Keratinocyte (primary cell): ENCODE data around the gene ADH7. TPM values are rescaled to one million over a fixed set of nuclear protein-coding genes. Genes with fewer than 3 reads are reported as not detected.

Source experiments
- DNase-seq: peaks from one replicate; pipeline ENCODE4 v3.0.0-alpha.2; 2011; ENCODE audit warnings: low read depth, missing footprints, low spot score
- FAIRE-seq: peaks from 2 replicates; lab custom pipeline; 2011; peaks lifted over from hg19 to GRCh38; lab: Jason Lieb, UNC
- H2AFZ ChIP-seq: 2 replicates; pipeline ENCODE4 v1.6.0; 2012; ENCODE audit warnings: low read length, control low read depth, inconsistent platforms; ENCODE audit not compliant: control insufficient read depth
- H3K27ac ChIP-seq: 2 replicates; pipeline ENCODE4 v1.5.1; 2011; ENCODE audit warnings: low read length; ENCODE audit not compliant: control insufficient read depth, insufficient read depth
- H3K27me3 ChIP-seq: 3 replicates; pipeline ENCODE4 v1.6.0; 2011; ENCODE audit warnings: low read length; ENCODE audit not compliant: control insufficient read depth, insufficient read depth; ENCODE audit errors: extremely low read depth
- H3K36me3 ChIP-seq, 2 experiments: 2 replicates in 1 of 2; 3 replicates in 1 of 2; pipeline ENCODE4 v1.5.1; 2011; ENCODE audit warnings: low read length in 2 of 2, mild to moderate bottlenecking in 1 of 2; ENCODE audit not compliant: control insufficient read depth in 2 of 2, insufficient read depth in 2 of 2; ENCODE audit errors: extremely low read depth in 1 of 2
- H3K4me1 ChIP-seq: 3 replicates; pipeline ENCODE4 v1.5.1; 2011; ENCODE audit warnings: low read length; ENCODE audit not compliant: control insufficient read depth, insufficient read depth; ENCODE audit errors: extremely low read depth
- H3K4me2 ChIP-seq: 3 replicates; pipeline ENCODE4 v1.6.0; 2011; ENCODE audit warnings: low read depth, low read length; ENCODE audit not compliant: control insufficient read depth, insufficient read depth; ENCODE audit errors: extremely low read depth
- H3K4me3 ChIP-seq, 3 experiments: fragments of 200-600 bp in 1 of 3; sonication (generic) in 1 of 3; 2 replicates in 2 of 3; 3 replicates in 1 of 3; pipeline ENCODE4 v1.5.1; 2011 to 2016; ENCODE audit warnings: low read length in 3 of 3, mild to moderate bottlenecking in 3 of 3, control low read depth in 2 of 3, inconsistent platforms in 1 of 3, low read depth in 1 of 3, mixed read lengths in 1 of 3, mixed run types in 1 of 3, moderate library complexity in 1 of 3; ENCODE audit not compliant: control insufficient read depth in 2 of 3, insufficient read depth in 2 of 3; ENCODE audit errors: extremely low read depth in 1 of 3
- H3K79me2 ChIP-seq: 2 replicates; pipeline ENCODE4 v1.6.0; 2012; ENCODE audit warnings: low read length; ENCODE audit not compliant: control insufficient read depth, insufficient read depth
- H3K9ac ChIP-seq: 3 replicates; pipeline ENCODE4 v1.6.0; 2011; ENCODE audit warnings: low read length; ENCODE audit not compliant: control insufficient read depth, insufficient read depth; ENCODE audit errors: extremely low read depth
- H3K9me1 ChIP-seq: 3 replicates; pipeline ENCODE4 v1.6.0; 2011; ENCODE audit warnings: low read length; ENCODE audit not compliant: control insufficient read depth, insufficient read depth; ENCODE audit errors: extremely low read depth
- H3K9me3 ChIP-seq: 2 replicates; pipeline ENCODE4 v1.5.1; 2012; ENCODE audit warnings: low read depth, low read length; ENCODE audit not compliant: control insufficient read depth
- H4K20me1 ChIP-seq: 3 replicates; pipeline ENCODE4 v1.6.0; 2011; ENCODE audit warnings: low read length; ENCODE audit not compliant: control insufficient read depth, insufficient read depth; ENCODE audit errors: extremely low read depth
- EZH2 ChIP-seq: IDR thresholded peaks from one replicate; pipeline ENCODE4 v1.6.1; 2012; ENCODE audit warnings: inconsistent platforms, mild to moderate bottlenecking, low read length, moderate library complexity
- dilution Hi-C: fragments of 300-500 bp; cut with MboI; formaldehyde crosslinking; loops from one replicate; pipeline ENCODE4 v1.7.0; 2020; ENCODE audit warnings: low sequenced_read_pairs; ENCODE audit not compliant: extremely low pct_ligation_motif_present
- polyA plus RNA-seq, 5 experiments: library from polyadenylated mRNA; depleted of rRNA in 3 of 5; stranded (reverse) in 3 of 5; stranded (forward) in 1 of 5; unstranded in 1 of 5; fragments of >200 nt; gene quantifications; 1 replicate in 1 of 5; 2 replicates in 3 of 5; 3 replicates in 1 of 5; pipeline versions ENCODE4 v1.2.1 to v1.2.3, GENCODE V29; 2011 to 2012; ENCODE audit warnings: missing spikeins in 2 of 5, low read depth in 1 of 5, low replicate concordance in 1 of 5
- TF ChIP-seq, protein P1 (sequence below), 3 experiments: IDR thresholded peaks in 1 of 3; conservative IDR thresholded peaks in 1 of 3; optimal IDR thresholded peaks in 1 of 3; 2 replicates in 2 of 3; 3 replicates in 1 of 3; pipeline versions ENCODE3 to v1.5.1; 2011; ENCODE audit warnings: low read length in 3 of 3, mild to moderate bottlenecking in 3 of 3, moderate library complexity in 2 of 3, control low read depth in 1 of 3, inconsistent platforms in 1 of 3; ENCODE audit not compliant: insufficient read depth in 2 of 3; ENCODE audit errors: extremely low read depth in 1 of 3

ADH7 gene
- polyA plus RNA-seq, 1 donor (not counting 4 experiments of a cell fraction or from before 2014, with no cell fraction given), result 0.56 TPM

DNA sequence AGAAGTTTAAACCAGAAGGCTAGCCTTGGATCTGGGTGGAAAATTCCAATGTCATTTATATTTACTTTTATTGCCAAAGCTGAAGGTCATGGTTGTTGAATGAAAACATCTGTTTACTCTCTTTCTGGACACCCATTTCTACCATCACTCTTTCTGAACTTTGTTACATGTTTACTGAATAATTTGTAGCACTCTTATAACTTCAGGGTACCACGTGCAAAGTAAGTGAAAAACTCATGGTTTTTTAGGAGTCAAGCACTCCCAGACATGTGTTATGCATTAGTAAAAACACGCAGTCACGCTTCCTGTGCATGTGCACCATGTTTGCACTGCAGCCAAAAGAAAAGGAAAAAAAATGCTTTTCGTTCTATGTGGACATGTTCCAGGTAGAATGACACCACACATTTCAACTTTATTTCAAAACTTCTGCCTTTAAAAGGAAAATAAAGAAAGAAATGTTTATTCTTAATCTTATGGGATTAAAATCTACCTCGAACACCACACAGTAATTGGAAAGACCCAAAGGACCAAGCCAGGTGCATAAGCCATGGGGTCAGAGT, 51.2 kb downstream of the ADH7 start:
- no peak overlapping the region for H3K4me3 ChIP-seq
- no peaks in the 10 kb centered on the region for H4K20me1 ChIP-seq
- FAIRE-seq, result no peak
- H3K79me2 ChIP-seq, result no peaks in the 10 kb centered on the region
- H2AFZ ChIP-seq, result peak overlapping the region; percentile 56
- H3K36me3 ChIP-seq, result no peaks in the 10 kb centered on the region
- no peak overlapping the region for H3K4me2 ChIP-seq
- DNase-seq, result no peak
- no peaks in the 10 kb centered on the region for H3K9me1 ChIP-seq
- H3K27ac ChIP-seq, result no peak overlapping the region
- dilution Hi-C loops, result no loop called here
- no peaks in the 10 kb centered on the region for H3K9me3 ChIP-seq
- H3K27me3 ChIP-seq, result no peaks in the 10 kb centered on the region
- no peaks in the 10 kb centered on the region for H3K4me1 ChIP-seq
- H3K9ac ChIP-seq, result no peak overlapping the region
- TF ChIP-seq EZH2, result no peak
- TF ChIP-seq, protein P1, sequence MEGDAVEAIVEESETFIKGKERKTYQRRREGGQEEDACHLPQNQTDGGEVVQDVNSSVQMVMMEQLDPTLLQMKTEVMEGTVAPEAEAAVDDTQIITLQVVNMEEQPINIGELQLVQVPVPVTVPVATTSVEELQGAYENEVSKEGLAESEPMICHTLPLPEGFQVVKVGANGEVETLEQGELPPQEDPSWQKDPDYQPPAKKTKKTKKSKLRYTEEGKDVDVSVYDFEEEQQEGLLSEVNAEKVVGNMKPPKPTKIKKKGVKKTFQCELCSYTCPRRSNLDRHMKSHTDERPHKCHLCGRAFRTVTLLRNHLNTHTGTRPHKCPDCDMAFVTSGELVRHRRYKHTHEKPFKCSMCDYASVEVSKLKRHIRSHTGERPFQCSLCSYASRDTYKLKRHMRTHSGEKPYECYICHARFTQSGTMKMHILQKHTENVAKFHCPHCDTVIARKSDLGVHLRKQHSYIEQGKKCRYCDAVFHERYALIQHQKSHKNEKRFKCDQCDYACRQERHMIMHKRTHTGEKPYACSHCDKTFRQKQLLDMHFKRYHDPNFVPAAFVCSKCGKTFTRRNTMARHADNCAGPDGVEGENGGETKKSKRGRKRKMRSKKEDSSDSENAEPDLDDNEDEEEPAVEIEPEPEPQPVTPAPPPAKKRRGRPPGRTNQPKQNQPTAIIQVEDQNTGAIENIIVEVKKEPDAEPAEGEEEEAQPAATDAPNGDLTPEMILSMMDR (optimal IDR thresholded peaks at IDR 0.05 in 1 of 3, IDR thresholded peaks at IDR 0.05 in 1 of 3, conservative IDR thresholded peaks at IDR 0.05 in 1 of 3; ENCODE audit: extremely low read depth in 1 of 3, insufficient read depth in 2 of 3, low read length in 3 of 3), result no peak

DNA sequence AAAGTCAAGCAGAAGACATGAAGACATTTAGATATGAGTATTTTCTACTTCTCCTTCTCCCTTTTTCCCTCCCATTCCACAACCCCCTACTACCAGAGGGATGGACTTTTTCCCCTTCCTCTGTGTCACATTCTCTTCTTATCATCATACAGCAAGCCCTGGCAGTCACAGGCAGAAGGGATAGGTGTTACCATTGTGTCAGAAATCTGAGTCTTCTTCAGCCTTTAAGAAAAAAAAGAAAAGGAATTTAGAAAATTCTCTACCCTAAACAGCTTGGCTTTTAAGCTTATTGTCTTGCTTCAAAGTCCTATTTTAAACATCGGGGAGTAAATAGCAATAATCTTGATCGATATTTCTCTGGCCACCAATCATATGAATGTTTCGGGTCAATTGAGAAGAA, 51.7 kb downstream of the ADH7 start:
- Histone ChIP-seq H3K27ac (no peak overlapping the region), H3K4me3 (no peak overlapping the region), H3K79me2 (no peaks in the 10 kb centered on the region), H3K9me3 (no peaks in the 10 kb centered on the region), H3K9me1 (no peaks in the 10 kb centered on the region), H4K20me1 (no peaks in the 10 kb centered on the region), H3K36me3 (no peaks in the 10 kb centered on the region), H3K4me2 (no peak overlapping the region), H3K27me3 (no peaks in the 10 kb centered on the region), H2AFZ (no peak overlapping the region), H3K9ac (no peak overlapping the region), H3K4me1 (no peaks in the 10 kb centered on the region)
- no peak for FAIRE-seq
- TF ChIP-seq EZH2, result no peak
- TF ChIP-seq, protein P1 (optimal IDR thresholded peaks at IDR 0.05 in 1 of 3, IDR thresholded peaks at IDR 0.05 in 1 of 3, conservative IDR thresholded peaks at IDR 0.05 in 1 of 3; ENCODE audit: extremely low read depth in 1 of 3, insufficient read depth in 2 of 3, low read length in 3 of 3), result no peak
- dilution Hi-C loops, result no loop called here
- DNase-seq, result no peak
